Spleen (tissue), 7 donors: Measurements from ENCODE around the gene PSMD2.

Source experiments
- POLR2A ChIP-seq, 3 donors: fragments of 450-650 bp; IDR thresholded peaks; one replicate each; pipeline ENCODE4 v1.5.1; 2017; ENCODE audit warnings: antibody characterized with exemption in 3 of 3, mild to moderate bottlenecking in 1 of 3
- TF ChIP-seq, protein P1 (sequence below), 11 experiments: fragments of 200-600 bp in 7 of 11; fragments of 450-650 bp in 4 of 11; sonication (generic) in 4 of 11; IDR thresholded peaks in 8 of 11; conservative IDR thresholded peaks in 3 of 11; 1 replicate in 7 of 11; 2 replicates in 4 of 11; pipeline versions ENCODE4 v1.4.0 to v1.8.0; 2016 to 2021; ENCODE audit warnings: antibody characterized with exemption in 11 of 11, inconsistent platforms in 4 of 11, mild to moderate bottlenecking in 1 of 11
- donor health status: DM: no; HTN: no; CAD: no; lungs with moderate emphysema.
- donor health status: DM: no; HTN: no; CAD: no.
- donor health status: DM: no; HTN: no; CAD: no.

- TF ChIP-seq, protein P1, sequence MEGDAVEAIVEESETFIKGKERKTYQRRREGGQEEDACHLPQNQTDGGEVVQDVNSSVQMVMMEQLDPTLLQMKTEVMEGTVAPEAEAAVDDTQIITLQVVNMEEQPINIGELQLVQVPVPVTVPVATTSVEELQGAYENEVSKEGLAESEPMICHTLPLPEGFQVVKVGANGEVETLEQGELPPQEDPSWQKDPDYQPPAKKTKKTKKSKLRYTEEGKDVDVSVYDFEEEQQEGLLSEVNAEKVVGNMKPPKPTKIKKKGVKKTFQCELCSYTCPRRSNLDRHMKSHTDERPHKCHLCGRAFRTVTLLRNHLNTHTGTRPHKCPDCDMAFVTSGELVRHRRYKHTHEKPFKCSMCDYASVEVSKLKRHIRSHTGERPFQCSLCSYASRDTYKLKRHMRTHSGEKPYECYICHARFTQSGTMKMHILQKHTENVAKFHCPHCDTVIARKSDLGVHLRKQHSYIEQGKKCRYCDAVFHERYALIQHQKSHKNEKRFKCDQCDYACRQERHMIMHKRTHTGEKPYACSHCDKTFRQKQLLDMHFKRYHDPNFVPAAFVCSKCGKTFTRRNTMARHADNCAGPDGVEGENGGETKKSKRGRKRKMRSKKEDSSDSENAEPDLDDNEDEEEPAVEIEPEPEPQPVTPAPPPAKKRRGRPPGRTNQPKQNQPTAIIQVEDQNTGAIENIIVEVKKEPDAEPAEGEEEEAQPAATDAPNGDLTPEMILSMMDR (IDR thresholded peaks at IDR 0.05 in 8 of 11, conservative IDR thresholded peaks at IDR 0.05 in 3 of 11) = no peak
- no peak for TF ChIP-seq POLR2A (IDR thresholded peaks at IDR 0.05)
Measured at GRCh38 chr3:184321666-184322065, 22.6 kb downstream of the PSMD2 start.
